Measurements from ENCODE around the gene ZNF23.

ZNF23 gene

GRCh38 chr16:71421911-71422310, 40.1 kb downstream of the ZNF23 start:
- DNase-seq (ENCODE audit: low spot score) = peak; percentile 55
- peak; percentile 45 for TF ChIP-seq CTCF (IDR thresholded peaks at IDR 0.05; ENCODE audit: borderline replicate concordance, control extremely low read depth, extremely low read depth, insufficient read depth, missing control alignments)
- in situ Hi-C loops (cut with MboI; ENCODE audit: low sequenced_read_pairs, unreplicated experiment) = loop anchor here (10.0 kb wide), 1 partner anchor 193 kb away; no protein-coding TSS in a partner anchor

- no peak for DNase-seq (ENCODE audit: low spot score)
- in situ Hi-C loops (cut with MboI; ENCODE audit: low sequenced_read_pairs, unreplicated experiment) = loop anchor here (10.0 kb wide), 1 partner anchor 91 kb away; no protein-coding TSS in a partner anchor
- no peak for TF ChIP-seq CTCF (IDR thresholded peaks at IDR 0.05; ENCODE audit: borderline replicate concordance, control extremely low read depth, extremely low read depth, insufficient read depth, missing control alignments)
Measured at GRCh38 chr16:71414038-71414437, 48.0 kb downstream of the ZNF23 start.

GRCh38 chr16:71413341-71413740, 48.7 kb downstream of the ZNF23 start:
- TF ChIP-seq CTCF (IDR thresholded peaks at IDR 0.05; ENCODE audit: borderline replicate concordance, control extremely low read depth, extremely low read depth, insufficient read depth, missing control alignments) = no peak
- in situ Hi-C loops (cut with MboI; ENCODE audit: low sequenced_read_pairs, unreplicated experiment) = loop anchor here (10.0 kb wide), 1 partner anchor 91 kb away; no protein-coding TSS in a partner anchor
- DNase-seq (ENCODE audit: low spot score) = no peak

GRCh38 chr16:71412270-71413160, 49.5 kb downstream of the ZNF23 start:
- DNase-seq (ENCODE audit: low spot score) = peak; percentile 86
- TF ChIP-seq CTCF (IDR thresholded peaks at IDR 0.05; ENCODE audit: borderline replicate concordance, control extremely low read depth, extremely low read depth, insufficient read depth, missing control alignments) = peak; percentile 77
- in situ Hi-C loops (cut with MboI; ENCODE audit: low sequenced_read_pairs, unreplicated experiment) = loop anchor here (10.0 kb wide), 1 partner anchor 92 kb away; no protein-coding TSS in a partner anchor

GRCh38 chr16:71410146-71410545, 51.9 kb downstream of the ZNF23 start:
- in situ Hi-C loops (cut with MboI; ENCODE audit: low sequenced_read_pairs, unreplicated experiment) = loop anchor here (10.0 kb wide), 1 partner anchor 95 kb away; no protein-coding TSS in a partner anchor
- no peak for DNase-seq (ENCODE audit: low spot score)
- no peak for TF ChIP-seq CTCF (IDR thresholded peaks at IDR 0.05; ENCODE audit: borderline replicate concordance, control extremely low read depth, extremely low read depth, insufficient read depth, missing control alignments)

GRCh38 chr16:71409011-71409775, 52.9 kb downstream of the ZNF23 start:
- in situ Hi-C loops (cut with MboI; ENCODE audit: low sequenced_read_pairs, unreplicated experiment) = no loop called here
- no peak for DNase-seq (ENCODE audit: low spot score)
- TF ChIP-seq CTCF (IDR thresholded peaks at IDR 0.05; ENCODE audit: borderline replicate concordance, control extremely low read depth, extremely low read depth, insufficient read depth, missing control alignments) = no peak

All from GM13976 (cell line).